ENCODE data around the gene SNX11.

Gene SNX11

GRCh38 chr17:48110761-48111160 is 3.2 kb downstream of the SNX11 start:
- Histone ChIP-seq H3K27me3 (replicated peaks) (no peaks in the 10 kb centered on the region), H3K36me3 (replicated peaks) (peaks cover 6% of the 10 kb centered on the region), H3K4me3 (ENCODE audit: low read depth, low read length) (no peak overlapping the region), H3K27ac (no peak overlapping the region)
- no peak for TF ChIP-seq CTCF (IDR thresholded peaks at IDR 0.05; ENCODE audit: low read depth, low read length, missing control alignments)
- no peak for DNase-seq
- in situ Hi-C loops (cut with HindIII; ENCODE audit: low pct_ligation_motif_present, low sequenced_read_pairs): no loop called here

GRCh38 chr17:48111937-48112241 is 4.3 kb downstream of the SNX11 start:
- Histone ChIP-seq H3K4me3 (ENCODE audit: low read depth, low read length) (no peak overlapping the region), H3K36me3 (replicated peaks) (peaks cover 11% of the 10 kb centered on the region), H3K27me3 (replicated peaks) (no peaks in the 10 kb centered on the region), H3K27ac (no peak overlapping the region)
- DNase-seq: no peak
- no peak for TF ChIP-seq CTCF (IDR thresholded peaks at IDR 0.05; ENCODE audit: low read depth, low read length, missing control alignments)
- in situ Hi-C loops (cut with HindIII; ENCODE audit: low pct_ligation_motif_present, low sequenced_read_pairs): no loop called here

- Histone ChIP-seq H3K27me3 (replicated peaks) (no peaks in the 10 kb centered on the region), H3K4me3 (ENCODE audit: low read depth, low read length) (no peak overlapping the region), H3K36me3 (replicated peaks) (peaks cover 17% of the 10 kb centered on the region), H3K27ac (no peak overlapping the region)
- TF ChIP-seq CTCF (IDR thresholded peaks at IDR 0.05; ENCODE audit: low read depth, low read length, missing control alignments): no peak
- no peak for DNase-seq
- in situ Hi-C loops (cut with HindIII; ENCODE audit: low pct_ligation_motif_present, low sequenced_read_pairs): no loop called here
Measured at GRCh38 chr17:48113201-48113676, 5.7 kb downstream of the SNX11 start.

- in situ Hi-C loops (cut with HindIII; ENCODE audit: low pct_ligation_motif_present, low sequenced_read_pairs): no loop called here
- Histone ChIP-seq H3K36me3 (replicated peaks) (peaks cover 48% of the 10 kb centered on the region), H3K27ac (no peak overlapping the region), H3K27me3 (replicated peaks) (no peaks in the 10 kb centered on the region), H3K4me3 (ENCODE audit: low read depth, low read length) (no peak overlapping the region)
- TF ChIP-seq CTCF (IDR thresholded peaks at IDR 0.05; ENCODE audit: low read depth, low read length, missing control alignments): no peak
- DNase-seq: no peak
Measured at GRCh38 chr17:48121923-48122664, 14.5 kb downstream of the SNX11 start.

GRCh38 chr17:48122665-48123045 is 15.1 kb downstream of the SNX11 start:
- in situ Hi-C loops (cut with HindIII; ENCODE audit: low pct_ligation_motif_present, low sequenced_read_pairs): no loop called here
- no peaks in the 10 kb centered on the region for H3K27me3 ChIP-seq (replicated peaks)
- H3K36me3 ChIP-seq (replicated peaks): peaks cover 46% of the 10 kb centered on the region
- TF ChIP-seq CTCF (IDR thresholded peaks at IDR 0.05; ENCODE audit: low read depth, low read length, missing control alignments): no peak
- no peak overlapping the region for H3K27ac ChIP-seq
- no peak for DNase-seq
- no peak overlapping the region for H3K4me3 ChIP-seq (ENCODE audit: low read depth, low read length)

- Histone ChIP-seq H3K27ac (no peak overlapping the region), H3K4me3 (ENCODE audit: low read depth, low read length) (no peak overlapping the region), H3K27me3 (replicated peaks) (no peaks in the 10 kb centered on the region), H3K36me3 (replicated peaks) (peaks cover 43% of the 10 kb centered on the region)
- in situ Hi-C loops (cut with HindIII; ENCODE audit: low pct_ligation_motif_present, low sequenced_read_pairs): no loop called here
- DNase-seq: no peak
- TF ChIP-seq CTCF (IDR thresholded peaks at IDR 0.05; ENCODE audit: low read depth, low read length, missing control alignments): no peak
Measured at GRCh38 chr17:48123111-48123510, 15.5 kb downstream of the SNX11 start.
